ENCODE measurements around the gene IGSF21. TPM values are rescaled to one million over a fixed set of nuclear protein-coding genes. Genes with fewer than 3 reads are reported as not detected.

The IGSF21 gene
- total and polyA plus RNA-seq, 2 experiments from 2014 or later: not detected

DNA sequence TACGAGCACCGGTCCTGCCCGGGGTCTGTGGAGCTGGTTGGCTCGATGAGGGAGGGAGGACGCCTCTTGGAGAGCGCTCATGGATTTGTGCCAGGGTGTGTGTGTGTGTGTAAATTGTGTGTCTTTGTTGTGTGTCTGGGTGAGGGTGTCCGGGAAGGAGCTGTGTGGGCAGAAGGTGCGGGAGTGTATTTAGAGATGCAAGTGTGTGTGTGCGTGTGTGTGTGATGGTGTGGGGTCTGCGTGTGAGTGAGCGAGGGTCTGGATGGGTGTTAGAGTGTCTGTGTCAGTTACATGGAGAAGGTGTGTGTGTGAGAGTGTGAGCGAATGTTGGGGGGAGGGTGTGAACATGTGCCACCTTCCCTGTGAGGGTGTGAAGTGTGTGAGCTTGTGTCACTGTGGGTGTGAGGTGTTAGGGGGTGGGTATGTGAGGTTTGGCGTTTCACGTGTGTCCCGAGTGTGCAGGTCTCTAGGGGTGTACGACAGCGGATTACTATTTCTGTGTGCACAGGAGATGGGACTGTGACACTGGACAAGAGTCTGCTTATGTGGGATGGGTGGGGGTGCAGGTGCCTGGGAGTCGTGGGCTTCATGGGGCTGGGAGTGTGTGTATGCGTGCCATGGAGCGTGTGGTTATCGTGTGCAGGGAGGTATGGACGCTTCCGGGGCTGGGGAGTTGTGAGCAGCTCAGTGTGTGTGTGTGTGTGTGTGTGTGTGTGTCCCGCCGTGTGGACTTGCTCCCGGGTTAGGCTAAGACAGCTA, 880 bp downstream of the IGSF21 start:
- H3K9me3 ChIP-seq (ENCODE audit: low read depth): no peaks in the 10 kb centered on the region
- no peaks in the 10 kb centered on the region for H3K9me2 ChIP-seq (replicated peaks; ENCODE audit: insufficient read depth)
- H3K4me3 ChIP-seq: no peak overlapping the region
- H2AFZ ChIP-seq: no peak overlapping the region
- 9% methylated on average over 19 of the region's 26 CpGs for WGBS (ENCODE audit: low lambda C conversion rate, missing lambda C conversion rate)
- peak overlapping the region; percentile 68 for H3K4me2 ChIP-seq
- no peak overlapping the region for H3K27ac ChIP-seq
- H3K79me2 ChIP-seq: no peaks in the 10 kb centered on the region
- H3K27me3 ChIP-seq: peaks cover 90% of the 10 kb centered on the region
- no peaks in the 10 kb centered on the region for H3K36me3 ChIP-seq (replicated peaks; ENCODE audit: insufficient read depth, low read depth)
- peaks cover 9% of the 10 kb centered on the region for H3K4me1 ChIP-seq (ENCODE audit: insufficient read depth)
- H4K20me1 ChIP-seq (ENCODE audit: insufficient read depth, poor library complexity, severe bottlenecking): no peaks in the 10 kb centered on the region
- TF ChIP-seq EZH2phosphoT487 (IDR thresholded peaks at IDR 0.05; ENCODE audit: low read depth, severe bottlenecking, unreplicated experiment): no peak
- TF ChIP-seq EZH2 (IDR thresholded peaks at IDR 0.05; ENCODE audit: borderline replicate concordance): peak; percentile 44
- DNase-seq (ENCODE audit: low spot score): no peak

DNA sequence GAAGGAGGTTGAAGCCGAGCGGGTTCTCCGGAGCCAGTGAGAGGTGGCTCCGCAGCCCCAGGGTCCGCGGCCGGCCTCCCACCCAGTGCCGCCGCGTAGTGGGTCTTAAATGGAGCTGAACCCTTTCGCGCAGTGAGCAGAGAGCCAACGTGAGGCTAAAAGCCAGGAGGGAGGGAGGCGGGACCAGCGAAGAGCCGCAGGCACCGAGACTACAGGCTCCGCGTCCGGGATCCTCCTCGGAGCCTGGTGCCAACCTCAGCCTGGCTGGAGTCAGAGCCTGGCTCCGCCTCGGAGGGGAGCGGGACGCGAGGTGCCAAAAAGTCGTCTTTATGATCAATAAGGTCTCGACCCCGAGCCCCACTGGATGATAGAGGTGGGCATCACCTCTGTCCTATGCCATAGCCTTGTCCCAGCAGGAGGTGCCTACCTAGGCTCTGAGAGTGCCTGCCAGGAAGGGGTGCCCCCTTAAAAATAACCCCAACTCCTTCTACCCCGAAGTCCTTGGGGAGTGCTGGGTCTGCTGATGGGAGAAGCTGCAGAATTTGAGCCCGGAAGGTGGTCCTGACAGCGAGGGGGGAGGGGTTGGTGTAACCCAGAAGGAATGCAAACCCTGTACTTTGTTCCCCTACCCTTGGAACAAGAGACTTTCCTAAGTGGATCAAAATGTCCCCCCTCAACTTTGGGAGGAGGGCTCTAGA, 1.6 kb downstream of the IGSF21 start:
- 5% methylated on average over 28 of the region's 32 CpGs for WGBS (ENCODE audit: low lambda C conversion rate, missing lambda C conversion rate)
- H3K9me3 ChIP-seq (ENCODE audit: low read depth): no peaks in the 10 kb centered on the region
- H4K20me1 ChIP-seq (ENCODE audit: insufficient read depth, poor library complexity, severe bottlenecking): no peaks in the 10 kb centered on the region
- no peaks in the 10 kb centered on the region for H3K79me2 ChIP-seq
- H3K4me2 ChIP-seq: no peak overlapping the region
- H3K27ac ChIP-seq: no peak overlapping the region
- TF ChIP-seq, protein P1, sequence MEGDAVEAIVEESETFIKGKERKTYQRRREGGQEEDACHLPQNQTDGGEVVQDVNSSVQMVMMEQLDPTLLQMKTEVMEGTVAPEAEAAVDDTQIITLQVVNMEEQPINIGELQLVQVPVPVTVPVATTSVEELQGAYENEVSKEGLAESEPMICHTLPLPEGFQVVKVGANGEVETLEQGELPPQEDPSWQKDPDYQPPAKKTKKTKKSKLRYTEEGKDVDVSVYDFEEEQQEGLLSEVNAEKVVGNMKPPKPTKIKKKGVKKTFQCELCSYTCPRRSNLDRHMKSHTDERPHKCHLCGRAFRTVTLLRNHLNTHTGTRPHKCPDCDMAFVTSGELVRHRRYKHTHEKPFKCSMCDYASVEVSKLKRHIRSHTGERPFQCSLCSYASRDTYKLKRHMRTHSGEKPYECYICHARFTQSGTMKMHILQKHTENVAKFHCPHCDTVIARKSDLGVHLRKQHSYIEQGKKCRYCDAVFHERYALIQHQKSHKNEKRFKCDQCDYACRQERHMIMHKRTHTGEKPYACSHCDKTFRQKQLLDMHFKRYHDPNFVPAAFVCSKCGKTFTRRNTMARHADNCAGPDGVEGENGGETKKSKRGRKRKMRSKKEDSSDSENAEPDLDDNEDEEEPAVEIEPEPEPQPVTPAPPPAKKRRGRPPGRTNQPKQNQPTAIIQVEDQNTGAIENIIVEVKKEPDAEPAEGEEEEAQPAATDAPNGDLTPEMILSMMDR (IDR thresholded peaks at IDR 0.05; ENCODE audit: poor library complexity): no peak
- TF ChIP-seq EZH2 (IDR thresholded peaks at IDR 0.05; ENCODE audit: borderline replicate concordance): no peak
- H2AFZ ChIP-seq: no peak overlapping the region
- peaks cover 9% of the 10 kb centered on the region for H3K4me1 ChIP-seq (ENCODE audit: insufficient read depth)
- H3K36me3 ChIP-seq (replicated peaks; ENCODE audit: insufficient read depth, low read depth): no peaks in the 10 kb centered on the region
- peaks cover 91% of the 10 kb centered on the region for H3K27me3 ChIP-seq
- H3K9me2 ChIP-seq (replicated peaks; ENCODE audit: insufficient read depth): no peaks in the 10 kb centered on the region
- no peak for DNase-seq (ENCODE audit: low spot score)
- H3K4me3 ChIP-seq: no peak overlapping the region

DNA sequence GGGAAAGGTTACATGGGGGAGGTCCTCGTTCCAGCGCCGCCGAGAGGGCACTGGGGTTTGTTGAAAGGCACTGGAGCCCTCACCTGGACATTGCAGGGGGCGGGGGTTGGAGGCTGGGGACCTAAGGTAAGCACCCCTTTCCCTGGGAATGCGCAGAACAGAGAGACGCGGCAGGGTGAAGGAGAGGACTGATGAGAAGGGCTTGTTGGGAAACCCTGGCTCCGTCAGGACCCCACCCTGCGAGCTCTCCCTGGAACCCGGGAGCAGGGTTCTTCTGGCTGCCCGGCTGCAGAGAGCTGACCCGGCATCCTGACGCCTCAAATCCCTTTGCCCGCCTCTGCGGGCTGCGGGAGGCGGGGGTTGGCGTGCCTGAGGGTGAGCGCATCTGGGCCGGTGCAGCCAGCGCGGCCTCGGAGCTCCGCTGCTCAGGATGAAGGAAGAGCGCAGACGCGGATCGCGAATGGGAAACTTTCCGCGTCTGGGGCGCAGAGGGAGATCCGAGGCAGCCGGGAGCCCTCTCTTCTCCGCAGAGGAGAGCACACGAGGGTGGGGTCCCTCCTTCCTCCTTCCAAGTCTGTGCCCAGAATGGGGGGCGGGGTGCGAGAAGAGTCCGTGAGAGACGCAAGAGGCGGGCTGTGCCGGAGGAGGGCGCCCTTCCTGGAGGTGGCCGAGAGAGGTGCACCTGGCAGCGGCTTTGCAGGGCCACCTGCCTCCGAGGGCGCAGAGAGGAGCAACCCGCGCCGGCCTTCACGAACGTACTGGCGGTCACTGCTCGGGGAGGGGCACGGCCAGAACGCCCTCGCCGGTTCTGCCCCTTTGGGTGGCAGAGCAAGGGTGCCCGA, 2.4 kb downstream of the IGSF21 start:
- peak; percentile 46 for DNase-seq (ENCODE audit: low spot score)
- no peaks in the 10 kb centered on the region for H3K79me2 ChIP-seq
- no peaks in the 10 kb centered on the region for H3K9me2 ChIP-seq (replicated peaks; ENCODE audit: insufficient read depth)
- no peaks in the 10 kb centered on the region for H3K9me3 ChIP-seq (ENCODE audit: low read depth)
- H3K27me3 ChIP-seq: peaks cover 91% of the 10 kb centered on the region
- no peak overlapping the region for H2AFZ ChIP-seq
- no peak overlapping the region for H3K4me3 ChIP-seq
- WGBS (ENCODE audit: low lambda C conversion rate, missing lambda C conversion rate): 1% methylated on average over 49 of the region's 60 CpGs
- peak overlapping the region; percentile 68 for H3K4me2 ChIP-seq
- H3K4me1 ChIP-seq (ENCODE audit: insufficient read depth): peaks cover 9% of the 10 kb centered on the region
- TF ChIP-seq EZH2 (IDR thresholded peaks at IDR 0.05; ENCODE audit: borderline replicate concordance) (no peak), EZH2phosphoT487 (IDR thresholded peaks at IDR 0.05; ENCODE audit: low read depth, severe bottlenecking, unreplicated experiment) (peak; percentile 2)
- TF ChIP-seq, protein P1 (IDR thresholded peaks at IDR 0.05; ENCODE audit: poor library complexity): peak; percentile 34
- H3K27ac ChIP-seq: no peak overlapping the region
- H3K36me3 ChIP-seq (replicated peaks; ENCODE audit: insufficient read depth, low read depth): no peaks in the 10 kb centered on the region
- no peaks in the 10 kb centered on the region for H4K20me1 ChIP-seq (ENCODE audit: insufficient read depth, poor library complexity, severe bottlenecking)
